D721Med (cell line): ENCODE measurements around the gene COLEC12.
A peak's percentile ranks its signal among the peaks of the same experiment; 100 is the strongest.

Experiments
- DNase-seq: peaks from one replicate; pipeline ENCODE4 v3.0.0; 2011; ENCODE audit warnings: low spot score; ENCODE audit not compliant: insufficient read length
- FAIRE-seq: peaks from 2 replicates; lab custom pipeline; 2011; peaks lifted over from hg19 to GRCh38; lab: Jason Lieb, UNC
- TF ChIP-seq, protein P1 (sequence below): IDR thresholded peaks from 2 replicates; pipeline ENCODE4 v1.5.1; 2012; ENCODE audit warnings: mild to moderate bottlenecking, control low read depth; ENCODE audit not compliant: insufficient read depth; ENCODE audit errors: missing control alignments

COLEC12 gene

DNA sequence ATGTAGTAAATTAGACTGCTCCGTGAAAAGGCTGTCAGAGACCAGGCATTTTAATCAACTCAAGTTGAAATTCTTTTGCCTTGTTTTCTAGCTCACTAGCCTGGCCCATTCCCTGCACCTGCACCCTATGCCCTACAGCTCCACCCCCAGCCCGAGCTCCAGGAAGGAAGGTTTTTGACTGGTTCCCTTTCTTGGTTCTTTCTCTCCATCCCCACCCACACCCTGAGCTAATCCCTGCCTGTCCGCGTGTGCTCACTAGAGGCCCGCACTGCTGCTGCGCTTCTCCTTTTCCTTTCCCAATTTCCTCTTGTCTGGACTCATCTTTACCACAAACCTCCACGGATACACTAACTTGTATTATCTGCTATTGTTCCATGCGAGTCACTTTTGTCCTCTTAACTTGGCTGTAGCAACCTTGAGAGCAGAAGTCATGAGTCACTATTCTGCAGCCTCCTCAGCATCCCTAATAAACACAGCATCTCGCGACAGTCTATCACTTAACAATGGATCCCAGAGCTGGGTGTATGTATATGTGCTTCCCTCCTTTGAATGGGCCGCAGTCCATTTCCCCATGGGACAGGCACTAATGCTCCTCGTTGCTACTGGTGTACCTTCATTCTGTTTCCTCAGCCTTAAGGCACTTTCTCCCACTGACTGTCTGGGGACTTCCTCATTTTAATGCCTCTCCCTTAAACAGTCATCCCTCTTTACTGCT, 36.5 kb downstream of the COLEC12 start:
- TF ChIP-seq, protein P1, sequence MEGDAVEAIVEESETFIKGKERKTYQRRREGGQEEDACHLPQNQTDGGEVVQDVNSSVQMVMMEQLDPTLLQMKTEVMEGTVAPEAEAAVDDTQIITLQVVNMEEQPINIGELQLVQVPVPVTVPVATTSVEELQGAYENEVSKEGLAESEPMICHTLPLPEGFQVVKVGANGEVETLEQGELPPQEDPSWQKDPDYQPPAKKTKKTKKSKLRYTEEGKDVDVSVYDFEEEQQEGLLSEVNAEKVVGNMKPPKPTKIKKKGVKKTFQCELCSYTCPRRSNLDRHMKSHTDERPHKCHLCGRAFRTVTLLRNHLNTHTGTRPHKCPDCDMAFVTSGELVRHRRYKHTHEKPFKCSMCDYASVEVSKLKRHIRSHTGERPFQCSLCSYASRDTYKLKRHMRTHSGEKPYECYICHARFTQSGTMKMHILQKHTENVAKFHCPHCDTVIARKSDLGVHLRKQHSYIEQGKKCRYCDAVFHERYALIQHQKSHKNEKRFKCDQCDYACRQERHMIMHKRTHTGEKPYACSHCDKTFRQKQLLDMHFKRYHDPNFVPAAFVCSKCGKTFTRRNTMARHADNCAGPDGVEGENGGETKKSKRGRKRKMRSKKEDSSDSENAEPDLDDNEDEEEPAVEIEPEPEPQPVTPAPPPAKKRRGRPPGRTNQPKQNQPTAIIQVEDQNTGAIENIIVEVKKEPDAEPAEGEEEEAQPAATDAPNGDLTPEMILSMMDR, result no peak
- DNase-seq, result no peak
- FAIRE-seq, result no peak

DNA sequence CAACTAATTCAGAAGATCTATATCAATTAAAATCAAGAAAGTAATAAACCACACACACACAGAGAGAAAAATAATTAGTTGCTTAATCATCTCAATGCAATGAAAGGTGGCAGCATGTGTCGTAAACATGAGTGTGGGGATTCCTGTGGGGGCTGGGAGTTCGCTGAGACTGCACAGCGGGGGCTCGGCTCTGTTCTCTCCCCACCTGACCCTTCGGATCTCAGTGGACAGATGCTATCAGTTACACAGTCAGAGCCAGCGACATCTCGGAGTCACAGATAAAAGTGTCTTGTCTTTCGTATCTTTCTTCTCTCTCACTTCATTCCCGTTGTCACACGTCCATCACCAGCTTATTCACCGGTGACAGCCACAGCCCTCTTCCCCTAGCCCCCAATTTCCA, 37.1 kb downstream of the COLEC12 start:
- TF ChIP-seq, protein P1, result no peak
- DNase-seq (no peak), FAIRE-seq (no peak)

DNA sequence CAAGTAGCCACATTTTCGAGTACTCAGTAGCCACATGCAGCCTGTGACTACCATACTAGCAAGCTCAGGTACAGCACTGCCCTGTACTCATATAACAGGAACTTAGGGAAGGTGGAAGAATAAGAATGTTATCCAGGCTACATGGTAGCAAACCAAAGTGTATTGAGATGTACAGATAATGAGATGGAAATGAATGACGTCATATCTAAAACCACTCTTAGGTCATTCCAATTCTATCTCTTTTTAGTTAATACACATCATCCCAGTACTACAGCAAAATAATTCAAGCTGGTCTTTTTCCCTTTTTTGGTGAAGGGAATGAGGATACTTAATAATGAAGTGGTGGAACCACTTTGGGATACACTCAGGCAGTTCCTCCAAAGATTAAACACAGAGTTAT, 38.7 kb downstream of the COLEC12 start:
- DNase-seq (no peak), FAIRE-seq (no peak)
- TF ChIP-seq, protein P1, result no peak

DNA sequence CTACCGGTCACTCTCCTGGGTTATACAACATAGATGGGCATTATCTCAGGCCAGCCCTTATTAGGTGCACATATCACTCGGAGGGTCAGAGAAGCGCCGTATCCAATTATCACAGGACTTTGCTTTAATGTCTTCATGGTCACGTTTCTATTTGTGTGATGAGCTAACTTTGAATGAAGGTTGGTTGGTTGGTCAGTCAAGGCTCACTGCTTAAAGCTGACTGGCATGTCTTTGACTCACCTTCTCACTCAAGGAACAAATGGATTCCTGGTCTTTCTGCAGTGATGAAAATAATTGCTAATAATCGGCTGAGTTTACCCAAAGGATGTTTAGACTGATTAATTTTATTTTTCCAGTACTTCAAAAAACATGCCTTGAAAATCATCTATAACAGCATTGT, 39.7 kb downstream of the COLEC12 start:
- no peak for FAIRE-seq
- no peak for DNase-seq

DNA sequence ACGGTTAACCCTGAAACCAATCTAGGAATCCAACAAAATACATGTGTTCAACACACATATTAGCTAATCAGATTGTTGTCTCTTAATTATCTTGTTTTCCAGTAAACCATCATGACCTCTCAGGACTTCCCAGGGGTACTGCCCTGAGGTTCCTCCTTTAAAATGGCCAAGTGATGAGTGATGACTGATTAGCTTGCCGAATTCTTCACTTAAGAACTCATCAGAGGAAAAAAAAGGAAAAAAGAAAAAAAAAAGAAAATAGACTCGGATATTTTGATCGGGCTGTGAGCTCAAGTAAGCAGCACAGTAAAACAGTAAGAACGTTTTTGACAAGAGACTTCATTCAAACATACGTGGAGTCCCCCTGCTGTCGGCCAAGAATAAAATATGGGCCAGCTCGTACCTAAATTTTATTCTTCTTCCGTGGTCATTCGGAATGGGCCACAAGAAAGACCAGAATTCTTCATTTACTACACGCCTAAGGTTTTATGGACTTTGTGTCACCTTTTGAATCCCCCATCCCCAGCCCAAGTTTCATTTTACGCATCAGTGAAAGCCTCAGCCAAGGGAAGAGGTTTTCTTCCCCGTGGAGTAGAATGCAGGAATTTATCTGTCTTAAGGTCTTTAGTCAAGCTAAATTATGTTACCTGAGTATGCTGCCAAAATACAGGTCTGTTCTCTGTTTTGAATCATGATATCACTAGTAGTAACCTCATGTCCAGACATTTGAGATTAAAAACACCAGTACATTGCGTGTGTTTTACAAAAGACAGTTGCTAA, 40.5 kb downstream of the COLEC12 start:
- TF ChIP-seq, protein P1, result no peak
- FAIRE-seq, result no peak

More for the DNA sequence above, 39.7 kb downstream of the COLEC12 start:
- TF ChIP-seq, protein P1, result no peak

DNA sequence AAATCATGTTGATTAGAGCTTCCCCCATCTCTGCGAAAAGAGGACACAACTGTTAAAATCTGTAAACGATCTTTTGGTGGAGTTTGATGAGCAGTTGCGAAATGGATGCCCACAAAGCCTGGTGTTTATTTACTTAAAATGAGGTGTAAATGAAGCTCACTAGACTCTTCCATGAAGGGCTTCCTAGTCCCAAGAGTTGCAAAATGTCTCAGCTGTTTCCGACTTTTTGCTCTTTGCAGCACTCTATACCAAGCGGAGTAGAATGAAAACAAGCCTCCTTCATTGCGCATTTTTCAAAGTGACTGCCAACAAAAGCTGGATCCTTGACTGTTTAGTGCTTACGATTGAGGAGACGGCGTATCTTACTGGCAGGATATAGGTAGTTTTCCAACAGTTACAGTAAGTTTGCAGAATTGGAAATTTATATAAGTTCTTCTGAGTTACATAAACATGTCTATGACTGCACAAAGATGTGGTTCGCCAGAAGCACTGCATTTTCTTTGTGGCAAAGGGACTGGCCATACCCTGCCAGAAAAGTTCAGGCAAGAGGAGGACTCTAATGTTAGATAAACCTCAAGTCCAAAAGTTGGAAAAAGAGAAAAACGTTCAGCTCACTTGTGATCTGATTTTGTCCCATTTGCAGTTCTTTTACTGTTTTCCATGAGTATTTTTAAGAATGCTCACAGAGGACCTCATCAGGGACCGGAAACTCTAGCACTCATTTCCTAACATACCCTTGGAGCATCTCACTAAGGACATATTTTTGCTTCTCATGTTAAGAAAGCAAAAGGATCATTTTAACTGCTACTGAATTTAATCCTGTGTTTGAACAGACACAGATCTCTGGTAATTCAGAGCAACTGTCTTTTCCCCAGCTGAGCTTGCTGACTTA, 42.7 kb downstream of the COLEC12 start:
- DNase-seq (no peak), FAIRE-seq (peak; percentile 87)
- TF ChIP-seq, protein P1, result no peak

More for the DNA sequence above, 40.5 kb downstream of the COLEC12 start:
- no peak for DNase-seq
